CD1c-positive myeloid dendritic cell (primary cell): Measurements from ENCODE around the gene GREB1L.
"Not testable (repeated sequence)": the region's sequence is repeated elsewhere in the genome, so short reads cannot be mapped to it uniquely, and the experiment has no call there.

Source experiments
- DNase-seq: peaks from one replicate; pipeline ENCODE4 v3.0.0-alpha.2; 2016; ENCODE audit errors: extremely low spot score

Gene GREB1L

GRCh38 chr18:21262979-21263378, 20.9 kb downstream of the GREB1L start:
- DNase-seq, result no peak

GRCh38 chr18:21264651-21265050, 22.6 kb downstream of the GREB1L start:
- DNase-seq, result no peak

- no peak for DNase-seq
These were observed 24.1 kb downstream of the GREB1L start for GRCh38 chr18:21265971-21266673.

GRCh38 chr18:21267400-21267799, 25.4 kb downstream of the GREB1L start:
- no peak for DNase-seq

- DNase-seq, result no peak
These were observed 27.3 kb downstream of the GREB1L start for GRCh38 chr18:21269349-21269748.

- DNase-seq, result no peak
These were observed 28.4 kb downstream of the GREB1L start for GRCh38 chr18:21270453-21270852.

- no peak for DNase-seq
These were observed 30.1 kb downstream of the GREB1L start for GRCh38 chr18:21272016-21272579.

GRCh38 chr18:21273568-21273967, 31.5 kb downstream of the GREB1L start:
- DNase-seq, result no peak

GRCh38 chr18:21275645-21276044, 33.6 kb downstream of the GREB1L start:
- DNase-seq, result no peak

- no peak for DNase-seq
These were observed 35.5 kb downstream of the GREB1L start for GRCh38 chr18:21277578-21277977.

GRCh38 chr18:21278218-21278617, 36.2 kb downstream of the GREB1L start:
- not testable (repeated sequence) for DNase-seq

GRCh38 chr18:21281603-21282002, 39.6 kb downstream of the GREB1L start:
- no peak for DNase-seq

- DNase-seq, result no peak
These were observed 42.5 kb downstream of the GREB1L start for GRCh38 chr18:21284540-21284939.

GRCh38 chr18:21289827-21290226, 47.8 kb downstream of the GREB1L start:
- no peak for DNase-seq

GRCh38 chr18:21291106-21291505, 49.1 kb downstream of the GREB1L start:
- DNase-seq, result no peak

GRCh38 chr18:21293479-21293878, 51.4 kb downstream of the GREB1L start:
- DNase-seq, result no peak

- DNase-seq, result no peak
These were observed 53.1 kb downstream of the GREB1L start for GRCh38 chr18:21295101-21295500.

- no peak for DNase-seq
These were observed 54.0 kb downstream of the GREB1L start for GRCh38 chr18:21296045-21296444.

- no peak for DNase-seq
These were observed 56.3 kb downstream of the GREB1L start for GRCh38 chr18:21298351-21298750.

GRCh38 chr18:21300035-21300907, 58.2 kb downstream of the GREB1L start:
- no peak for DNase-seq

GRCh38 chr18:21300908-21301200, 58.8 kb downstream of the GREB1L start:
- DNase-seq, result no peak

- no peak for DNase-seq
These were observed 61.4 kb downstream of the GREB1L start for GRCh38 chr18:21303445-21303844.

- DNase-seq, result no peak
These were observed 61.9 kb downstream of the GREB1L start for GRCh38 chr18:21303895-21304294.
